ENCODE results near the gene CD79B. TPM values are rescaled to one million over a fixed set of nuclear protein-coding genes. Genes with fewer than 3 reads are reported as not detected.
"Not testable (repeated sequence)": the region's sequence is repeated elsewhere in the genome, so short reads cannot be mapped to it uniquely, and the experiment has no call there.

The CD79B gene
- total RNA-seq, 1 experiment from 2014 or later: 1.2 TPM

GRCh38 chr17:63930951-63931575 is 1.1 kb downstream of the CD79B start:
- Histone ChIP-seq H3K27me3 (no peaks in the 10 kb centered on the region), H3K36me3 (no peaks in the 10 kb centered on the region), H3K27ac (no peak overlapping the region), H3K4me3 (no peak overlapping the region), H3K9me3 (replicated peaks) (no peaks in the 10 kb centered on the region), H3K4me1 (peaks cover 9% of the 10 kb centered on the region)
- no peak for DNase-seq

- H3K27me3 ChIP-seq: no peaks in the 10 kb centered on the region
- H3K9me3 ChIP-seq (replicated peaks): no peaks in the 10 kb centered on the region
These were observed 2.0 kb downstream of the CD79B start for GRCh38 chr17:63929860-63930766.

GRCh38 chr17:63928966-63929695 is 3.0 kb downstream of the CD79B start:
- H3K4me3 ChIP-seq: no peak overlapping the region
- peaks cover 9% of the 10 kb centered on the region for H3K4me1 ChIP-seq
- H3K36me3 ChIP-seq: no peaks in the 10 kb centered on the region
- DNase-seq: no peak
- H3K27me3 ChIP-seq: no peaks in the 10 kb centered on the region
- no peak overlapping the region for H3K27ac ChIP-seq
- no peaks in the 10 kb centered on the region for H3K9me3 ChIP-seq (replicated peaks)

More at GRCh38 chr17:63929860-63930766, 2.0 kb downstream of the CD79B start:
- no peak overlapping the region for H3K4me3 ChIP-seq
- H3K27ac ChIP-seq: no peak overlapping the region
- H3K4me1 ChIP-seq: peaks cover 9% of the 10 kb centered on the region
- no peaks in the 10 kb centered on the region for H3K36me3 ChIP-seq
- no peak for DNase-seq

GRCh38 chr17:63928172-63928666 is 3.9 kb downstream of the CD79B start:
- DNase-seq: no peak
- Histone ChIP-seq H3K27me3 (no peaks in the 10 kb centered on the region), H3K4me1 (peaks cover 9% of the 10 kb centered on the region), H3K36me3 (no peaks in the 10 kb centered on the region), H3K27ac (no peak overlapping the region), H3K4me3 (no peak overlapping the region), H3K9me3 (replicated peaks) (no peaks in the 10 kb centered on the region)

GRCh38 chr17:63927464-63928171 is 4.5 kb downstream of the CD79B start:
- Histone ChIP-seq H3K4me1 (peaks cover 8% of the 10 kb centered on the region), H3K27me3 (no peaks in the 10 kb centered on the region), H3K4me3 (no peak overlapping the region), H3K9me3 (replicated peaks) (no peaks in the 10 kb centered on the region), H3K27ac (no peak overlapping the region), H3K36me3 (no peaks in the 10 kb centered on the region)
- peak; percentile 38 to 56 for DNase-seq

GRCh38 chr17:63926164-63926563 is 6.0 kb downstream of the CD79B start:
- H3K4me3 ChIP-seq: no peak overlapping the region
- H3K27ac ChIP-seq: no peak overlapping the region
- DNase-seq: no peak
- no peaks in the 10 kb centered on the region for H3K27me3 ChIP-seq
- no peaks in the 10 kb centered on the region for H3K9me3 ChIP-seq (replicated peaks)
- H3K36me3 ChIP-seq: no peaks in the 10 kb centered on the region
- H3K4me1 ChIP-seq: peaks cover 6% of the 10 kb centered on the region

- DNase-seq: no peak
- H3K27me3 ChIP-seq: no peaks in the 10 kb centered on the region
- no peak overlapping the region for H3K27ac ChIP-seq
- no peaks in the 10 kb centered on the region for H3K36me3 ChIP-seq
- no peak overlapping the region for H3K4me3 ChIP-seq
- H3K9me3 ChIP-seq (replicated peaks): no peaks in the 10 kb centered on the region
- peaks cover 6% of the 10 kb centered on the region for H3K4me1 ChIP-seq
These were observed 6.5 kb downstream of the CD79B start for GRCh38 chr17:63925615-63926014.

- not testable (repeated sequence) for H3K9me3 ChIP-seq (replicated peaks); H3K27ac ChIP-seq; DNase-seq; H3K36me3 ChIP-seq; H3K4me3 ChIP-seq; H3K4me1 ChIP-seq; H3K27me3 ChIP-seq
These were observed 9.7 kb downstream of the CD79B start for GRCh38 chr17:63922402-63922801.

- not testable (repeated sequence) for H3K36me3 ChIP-seq; H3K9me3 ChIP-seq (replicated peaks); H3K27ac ChIP-seq; DNase-seq; H3K27me3 ChIP-seq; H3K4me1 ChIP-seq; H3K4me3 ChIP-seq
These were observed 11.4 kb downstream of the CD79B start for GRCh38 chr17:63920779-63921178.

- H3K27me3 ChIP-seq; DNase-seq; H3K4me1 ChIP-seq; H3K4me3 ChIP-seq; H3K36me3 ChIP-seq; H3K27ac ChIP-seq; H3K9me3 ChIP-seq (replicated peaks): not testable (repeated sequence)
These were observed 12.1 kb downstream of the CD79B start for GRCh38 chr17:63920050-63920449.

- peak; percentile 56 to 84 for DNase-seq
- H3K36me3 ChIP-seq: no peaks in the 10 kb centered on the region
- H3K27me3 ChIP-seq: no peaks in the 10 kb centered on the region
- no peak overlapping the region for H3K4me3 ChIP-seq
- no peaks in the 10 kb centered on the region for H3K9me3 ChIP-seq (replicated peaks)
- no peaks in the 10 kb centered on the region for H3K4me1 ChIP-seq
- H3K27ac ChIP-seq: no peak overlapping the region
These were observed 12.8 kb downstream of the CD79B start for GRCh38 chr17:63919311-63919723.

GRCh38 chr17:63918789-63919305 is 13.3 kb downstream of the CD79B start, which contains the start of gene GH1:
Gene GH1 (minus strand): TSS chr17:63918839. CDS start chr17:63918776, 63 bp downstream.
- H3K4me3 ChIP-seq; H3K36me3 ChIP-seq; H3K27me3 ChIP-seq; H3K4me1 ChIP-seq; DNase-seq; H3K27ac ChIP-seq; H3K9me3 ChIP-seq (replicated peaks): not testable (repeated sequence)

GRCh38 chr17:63918305-63918704 is 13.8 kb downstream of the CD79B start:
- DNase-seq: no peak
- no peaks in the 10 kb centered on the region for H3K36me3 ChIP-seq
- no peaks in the 10 kb centered on the region for H3K9me3 ChIP-seq (replicated peaks)

GRCh38 chr17:63917646-63918045 is 14.5 kb downstream of the CD79B start:
- H3K27ac ChIP-seq: no peak overlapping the region
- H3K27me3 ChIP-seq: no peaks in the 10 kb centered on the region
- H3K4me3 ChIP-seq: no peak overlapping the region
- no peaks in the 10 kb centered on the region for H3K36me3 ChIP-seq
- DNase-seq: no peak
- H3K9me3 ChIP-seq (replicated peaks): no peaks in the 10 kb centered on the region
- H3K4me1 ChIP-seq: no peaks in the 10 kb centered on the region

More at GRCh38 chr17:63918305-63918704, 13.8 kb downstream of the CD79B start:
- Histone ChIP-seq H3K4me3 (no peak overlapping the region), H3K27ac (no peak overlapping the region), H3K4me1 (no peaks in the 10 kb centered on the region), H3K27me3 (no peaks in the 10 kb centered on the region)
